ENCODE data around the gene FGD3. TPM values are rescaled to one million over a fixed set of nuclear protein-coding genes. Genes with fewer than 3 reads are reported as not detected.

Gene FGD3
- total RNA-seq, 1 experiment from 2014 or later = 26.6 TPM

- H3K36me3 ChIP-seq (ENCODE audit: control insufficient read depth, insufficient read depth, low read length) = no peaks in the 10 kb centered on the region
- H3K4me3 ChIP-seq (ENCODE audit: low read depth, low read length) = no peak overlapping the region
- no peak overlapping the region for H3K4me3 Mint-ChIP-seq (ENCODE audit: unreplicated experiment)
- no peaks in the 10 kb centered on the region for H3K9me3 ChIP-seq
- intact Hi-C loops (cut with micrococcal nuclease; ENCODE audit: unreplicated experiment) = no loop called here
- no peaks in the 10 kb centered on the region for H3K27me3 Mint-ChIP-seq (ENCODE audit: insufficient read depth, unreplicated experiment)
- DNase-seq = no peak
- ChIA-PET CTCF (no interaction called here), POLR2A (no interaction called here)
- no peak overlapping the region for H3K27ac Mint-ChIP-seq (ENCODE audit: unreplicated experiment)
- no peaks in the 10 kb centered on the region for H3K9me3 Mint-ChIP-seq (ENCODE audit: unreplicated experiment)
- H3K4me1 ChIP-seq = peaks cover 22% of the 10 kb centered on the region
- H3K27me3 ChIP-seq (replicated peaks; ENCODE audit: control insufficient read depth, insufficient read depth, low read length) = no peaks in the 10 kb centered on the region
- TF ChIP-seq CTCF (IDR thresholded peaks at IDR 0.05; ENCODE audit: insufficient read depth in 1 of 2, low read depth in 1 of 2, low read length in 1 of 2, severe bottlenecking in 1 of 2, unreplicated experiment in 1 of 2) = no peak
- peaks cover 4% of the 10 kb centered on the region for H3K36me3 Mint-ChIP-seq (ENCODE audit: insufficient read depth, unreplicated experiment)
- BruUV-seq (replicated peaks) = no TSS peak
- H3K4me1 Mint-ChIP-seq (ENCODE audit: low read depth, unreplicated experiment) = peaks cover 5% of the 10 kb centered on the region
Measured at GRCh38 chr9:92966518-92966800, 19.1 kb downstream of the FGD3 start.

GRCh38 chr9:92968081-92968480, 20.8 kb downstream of the FGD3 start:
- ChIA-PET POLR2A (no interaction called here), CTCF (no interaction called here)
- H3K4me1 Mint-ChIP-seq (ENCODE audit: low read depth, unreplicated experiment) = peaks cover 5% of the 10 kb centered on the region

DNA sequence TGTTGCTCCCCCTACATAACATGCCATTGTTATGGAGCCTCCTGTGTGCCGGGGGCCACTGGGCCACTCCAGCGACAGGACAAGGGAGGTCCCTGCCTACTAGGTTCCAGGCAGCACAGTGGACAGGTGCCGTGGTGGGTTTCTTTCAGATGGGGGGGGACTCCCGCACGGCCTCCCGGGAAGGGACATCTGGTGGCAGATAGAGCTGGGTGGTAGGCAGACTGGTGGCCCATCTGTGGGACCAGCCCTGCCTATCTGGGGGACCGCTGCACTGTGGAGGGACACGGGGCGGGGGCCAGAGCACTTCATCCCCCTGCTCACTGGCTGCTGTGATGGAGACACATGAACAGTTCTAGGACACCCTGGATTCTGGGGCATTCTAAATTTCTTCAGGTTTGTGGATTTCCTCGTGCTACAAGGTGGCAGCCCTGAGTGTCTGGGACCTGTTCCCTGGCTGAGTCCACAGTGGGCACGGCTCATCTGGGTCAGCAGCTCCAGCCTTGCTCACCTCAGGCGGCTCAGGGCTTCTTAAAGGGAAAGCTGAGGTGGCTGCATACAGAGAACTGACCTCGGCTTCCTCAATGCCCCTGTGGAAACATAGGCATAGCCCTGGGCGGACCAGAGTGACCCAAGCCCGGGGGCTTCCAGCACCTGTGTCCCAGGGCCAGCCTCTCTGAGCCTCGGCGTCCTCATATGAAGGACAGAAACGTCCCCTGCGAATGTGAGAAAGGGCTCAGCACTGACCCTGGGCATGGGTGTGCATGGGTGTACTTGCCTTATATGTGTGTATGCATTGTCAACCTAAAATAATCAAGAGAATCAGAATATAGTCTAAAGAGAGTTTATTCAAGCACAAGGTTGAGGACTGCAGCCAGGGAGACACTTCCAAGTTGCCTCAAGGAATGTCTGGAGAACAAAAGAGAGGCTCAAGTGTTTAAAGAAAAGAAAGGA, 22.5 kb downstream of the FGD3 start:
- intact Hi-C loops (cut with micrococcal nuclease; ENCODE audit: unreplicated experiment) = no loop called here
- Mint-ChIP-seq H3K36me3 (ENCODE audit: insufficient read depth, unreplicated experiment) (peaks cover 24% of the 10 kb centered on the region), H3K27me3 (ENCODE audit: insufficient read depth, unreplicated experiment) (no peaks in the 10 kb centered on the region), H3K27ac (ENCODE audit: unreplicated experiment) (peak overlapping the region; percentile 39), H3K4me3 (ENCODE audit: unreplicated experiment) (no peak overlapping the region), H3K9me3 (ENCODE audit: unreplicated experiment) (no peaks in the 10 kb centered on the region), H3K4me1 (ENCODE audit: low read depth, unreplicated experiment) (peaks cover 12% of the 10 kb centered on the region)
- Histone ChIP-seq H3K9me3 (peaks cover 3% of the 10 kb centered on the region), H3K4me1 (peaks cover 43% of the 10 kb centered on the region), H3K27me3 (replicated peaks; ENCODE audit: control insufficient read depth, insufficient read depth, low read length) (no peaks in the 10 kb centered on the region), H3K36me3 (ENCODE audit: control insufficient read depth, insufficient read depth, low read length) (no peaks in the 10 kb centered on the region), H3K4me3 (ENCODE audit: low read depth, low read length) (no peak overlapping the region)
- ChIA-PET POLR2A (no interaction called here), CTCF (no interaction called here)
- DNase-seq = no peak
- no peak for TF ChIP-seq CTCF (IDR thresholded peaks at IDR 0.05; ENCODE audit: insufficient read depth in 1 of 2, low read depth in 1 of 2, low read length in 1 of 2, severe bottlenecking in 1 of 2, unreplicated experiment in 1 of 2)
- no TSS peak for BruUV-seq (replicated peaks)

More at GRCh38 chr9:92968081-92968480, 20.8 kb downstream of the FGD3 start:
- intact Hi-C loops (cut with micrococcal nuclease; ENCODE audit: unreplicated experiment) = no loop called here
- Histone ChIP-seq H3K4me3 (ENCODE audit: low read depth, low read length) (no peak overlapping the region), H3K36me3 (ENCODE audit: control insufficient read depth, insufficient read depth, low read length) (no peaks in the 10 kb centered on the region), H3K9me3 (no peaks in the 10 kb centered on the region), H3K4me1 (peaks cover 30% of the 10 kb centered on the region), H3K27me3 (replicated peaks; ENCODE audit: control insufficient read depth, insufficient read depth, low read length) (no peaks in the 10 kb centered on the region)
- no peak for TF ChIP-seq CTCF (IDR thresholded peaks at IDR 0.05; ENCODE audit: insufficient read depth in 1 of 2, low read depth in 1 of 2, low read length in 1 of 2, severe bottlenecking in 1 of 2, unreplicated experiment in 1 of 2)
- H3K9me3 Mint-ChIP-seq (ENCODE audit: unreplicated experiment) = no peaks in the 10 kb centered on the region
- H3K36me3 Mint-ChIP-seq (ENCODE audit: insufficient read depth, unreplicated experiment) = peaks cover 14% of the 10 kb centered on the region
- DNase-seq = no peak
- BruUV-seq (replicated peaks) = no TSS peak
- no peak overlapping the region for H3K27ac Mint-ChIP-seq (ENCODE audit: unreplicated experiment)
- H3K4me3 Mint-ChIP-seq (ENCODE audit: unreplicated experiment) = no peak overlapping the region
- no peaks in the 10 kb centered on the region for H3K27me3 Mint-ChIP-seq (ENCODE audit: insufficient read depth, unreplicated experiment)
